Activated T-cell treated with anti-CD3 and anti-CD28 coated beads, Interleukin-2, amount 50 U/mL, for 1 hour (primary cell): ENCODE data around the gene CRABP2.

ENCODE experiments used
- DNase-seq: peaks from one replicate; pipeline ENCODE4 v3.0.0-alpha.2; 2020

Gene CRABP2

DNA sequence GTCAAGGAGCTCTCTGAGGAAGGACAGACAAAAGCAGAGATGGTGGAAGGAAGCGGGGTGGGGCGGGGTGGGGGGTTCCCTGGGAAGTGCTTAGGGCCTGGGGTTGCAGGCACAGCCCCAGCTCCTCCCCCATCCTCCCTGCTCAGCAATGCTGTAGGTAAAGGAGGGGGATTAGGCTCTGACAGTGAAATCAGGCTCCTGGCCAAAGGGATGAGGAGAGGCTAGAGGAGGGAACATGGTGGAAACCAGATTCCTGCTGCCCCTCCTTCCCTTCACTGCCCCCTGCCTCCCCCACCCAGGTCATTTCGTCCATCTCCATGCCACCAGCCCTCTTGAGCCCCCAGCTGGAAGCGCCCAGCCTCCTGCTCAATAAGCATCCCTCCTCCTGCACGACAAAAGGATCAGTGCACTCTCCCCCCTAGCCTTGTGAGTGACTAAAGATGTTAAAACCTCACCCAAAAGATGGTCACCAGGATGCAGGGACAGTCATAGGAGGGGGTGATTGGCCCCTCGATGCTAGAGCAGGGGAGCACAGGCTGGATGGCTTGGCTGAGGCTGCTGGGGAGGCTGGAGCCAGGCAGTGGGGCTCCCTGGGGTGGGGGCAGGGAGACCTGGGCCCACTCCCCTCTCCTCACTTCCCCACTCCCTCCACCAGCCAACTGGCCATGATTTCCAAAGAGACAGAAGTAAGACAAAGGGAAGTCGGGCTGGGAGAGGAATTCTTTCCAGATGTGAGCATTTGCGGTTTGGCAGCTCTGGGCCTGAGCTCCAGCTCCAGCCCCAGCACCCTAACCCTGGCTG, 2.2 kb upstream of the CRABP2 start:
- no peak for DNase-seq

- peak; percentile 42 for DNase-seq
Observed at GRCh38 chr1:156706657-156707416, 1.5 kb upstream of the CRABP2 start.

GRCh38 chr1:156705918-156706656, 704 bp upstream of the CRABP2 start:
- peak; percentile 79 for DNase-seq

DNA sequence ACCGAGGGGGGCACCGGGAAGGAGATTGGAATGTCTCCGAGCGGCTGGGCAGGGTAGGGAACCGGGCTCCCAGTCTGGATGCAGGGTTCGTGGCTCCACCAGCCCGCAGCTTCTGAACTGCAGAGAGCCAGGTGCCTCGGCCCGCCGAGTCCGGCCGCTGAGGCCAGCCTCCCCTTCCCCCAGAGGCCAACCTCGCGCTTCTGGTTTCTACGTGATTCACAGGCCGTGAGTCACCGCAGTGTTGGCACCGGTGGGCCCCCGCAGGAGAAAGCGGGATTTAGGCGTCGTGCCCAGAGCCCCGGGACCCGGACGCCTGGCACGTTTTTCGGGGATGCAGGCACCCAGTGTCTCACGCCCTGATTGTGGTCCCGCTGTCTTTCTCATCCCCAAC, 458 bp downstream of the CRABP2 start:
- DNase-seq: peak; percentile 49

DNA sequence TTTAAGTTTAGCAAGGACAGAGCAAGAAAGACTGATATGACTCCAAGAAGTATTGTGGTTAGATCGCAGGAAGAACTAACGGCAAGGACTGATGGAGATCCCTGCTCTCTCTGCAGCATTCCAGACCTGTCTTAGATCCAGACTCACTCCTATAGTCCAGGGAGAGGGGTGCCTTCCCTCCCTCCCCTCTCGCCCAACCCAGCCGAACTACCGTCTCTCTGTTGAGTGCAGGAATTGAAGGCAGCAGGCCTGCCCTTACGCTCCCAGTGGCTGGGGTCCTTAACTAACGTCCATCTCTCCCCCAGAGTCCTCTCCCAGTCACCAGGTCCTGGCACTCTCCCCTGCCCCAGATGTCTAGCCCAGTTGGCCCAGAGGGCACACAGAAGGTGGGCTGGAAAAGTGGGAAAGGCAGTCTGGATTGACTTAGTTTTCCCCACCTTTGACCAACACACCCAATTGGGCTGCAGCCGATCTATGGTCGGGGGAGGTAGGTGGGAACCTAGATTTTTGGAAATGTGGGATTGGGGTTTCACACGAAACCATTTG, 1.1 kb downstream of the CRABP2 start:
- DNase-seq: no peak

DNA sequence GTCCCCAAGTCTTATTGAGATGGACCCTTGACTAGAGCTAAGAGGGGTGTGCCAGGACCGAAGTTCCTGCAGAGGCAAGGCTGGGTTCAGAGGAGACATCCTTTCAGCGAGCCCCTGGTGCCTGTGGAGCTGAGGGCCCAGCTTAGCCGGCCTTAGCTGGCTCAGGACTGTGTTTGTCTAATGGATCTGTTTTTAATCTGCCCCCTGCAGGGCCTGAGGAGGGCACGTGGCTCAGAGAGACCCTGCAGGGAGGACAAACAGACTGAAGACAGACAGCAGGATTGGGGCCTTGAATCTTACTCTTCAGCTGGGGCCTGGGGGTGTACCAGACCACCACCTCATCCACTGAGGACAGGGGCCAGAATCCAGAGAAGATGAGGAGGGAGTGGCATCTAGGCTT, 1.6 kb downstream of the CRABP2 start:
- DNase-seq: no peak

- no peak for DNase-seq
Observed at GRCh38 chr1:156703336-156703735, 2.0 kb downstream of the CRABP2 start.

DNA sequence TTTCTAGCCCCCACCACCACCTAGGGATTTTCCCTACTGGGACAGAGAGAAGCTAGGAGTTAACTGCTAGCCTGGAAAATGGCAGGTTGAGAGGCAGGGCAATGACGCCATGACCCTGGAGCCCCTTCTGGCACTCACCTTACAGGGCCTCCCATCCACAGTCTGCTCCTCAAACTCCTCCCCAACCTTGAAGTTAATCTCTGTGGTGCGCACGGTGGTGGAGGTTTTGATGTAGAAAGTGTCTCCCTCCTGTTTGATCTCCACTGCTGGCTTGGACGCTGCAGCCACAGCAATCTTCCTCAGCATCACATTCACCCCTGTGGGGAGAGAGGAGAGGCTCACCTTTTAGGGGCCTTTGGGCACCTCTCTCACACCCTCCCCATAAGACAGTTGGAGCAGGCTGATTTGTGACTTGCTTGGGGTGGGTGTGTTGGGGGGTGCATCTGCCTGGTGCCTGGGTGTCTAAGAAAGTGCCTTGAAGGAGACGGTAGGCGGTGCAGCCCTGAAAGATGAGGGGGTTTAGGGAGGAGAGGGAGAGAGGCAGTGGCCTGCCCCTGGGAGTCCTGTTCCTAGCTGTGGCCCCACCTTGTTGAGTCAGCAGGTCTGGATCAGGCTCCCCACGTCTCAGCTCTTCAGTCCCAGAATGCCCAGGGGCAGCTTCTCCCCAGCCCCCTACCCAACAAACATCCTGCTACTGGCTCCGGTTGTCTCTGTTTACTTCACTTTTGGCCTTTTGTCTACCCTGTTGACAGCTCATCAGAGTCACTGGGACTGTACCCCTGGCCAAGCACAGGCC, 4.4 kb downstream of the CRABP2 start:
- DNase-seq: no peak

GRCh38 chr1:156698995-156699394, 6.4 kb downstream of the CRABP2 start:
- DNase-seq: no peak

- no peak for DNase-seq
Observed at GRCh38 chr1:156697481-156697880, 7.9 kb downstream of the CRABP2 start.

DNA sequence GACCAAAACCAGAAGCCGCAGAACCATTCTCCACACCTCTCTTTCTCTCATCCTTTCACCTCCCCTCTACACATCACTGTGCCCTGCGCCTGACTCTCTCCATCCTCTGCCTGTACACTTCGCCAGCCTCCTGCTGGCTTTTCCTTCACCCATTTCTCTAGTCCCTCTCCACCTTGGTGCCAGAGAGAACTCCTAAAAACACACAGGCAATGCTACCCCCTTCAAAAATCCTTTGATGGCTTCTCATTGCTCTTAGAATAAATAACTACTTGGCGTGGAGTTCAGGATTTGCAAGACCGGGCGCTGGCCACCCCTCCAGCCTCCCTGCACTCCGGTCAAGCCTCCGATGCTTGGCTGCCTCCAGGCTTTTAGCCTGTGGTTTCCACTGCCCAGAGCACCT, 8.6 kb downstream of the CRABP2 start:
- no peak for DNase-seq

DNA sequence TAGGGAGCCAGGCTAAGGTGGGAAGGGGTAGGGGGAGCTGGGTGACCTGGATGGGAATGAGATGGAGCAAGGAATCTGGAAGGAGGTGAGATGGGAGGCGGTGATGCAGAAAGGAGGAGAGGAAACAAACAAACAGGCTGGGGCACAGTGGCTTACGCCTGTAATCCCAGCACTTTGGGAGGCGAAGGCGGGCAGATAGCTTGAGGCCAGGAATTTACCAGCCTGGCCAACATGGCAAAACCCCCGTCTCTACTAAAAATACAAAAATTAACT, 10.8 kb downstream of the CRABP2 start:
- no peak for DNase-seq

- DNase-seq: no peak
Observed at GRCh38 chr1:156693848-156694689, 11.3 kb downstream of the CRABP2 start.

DNA sequence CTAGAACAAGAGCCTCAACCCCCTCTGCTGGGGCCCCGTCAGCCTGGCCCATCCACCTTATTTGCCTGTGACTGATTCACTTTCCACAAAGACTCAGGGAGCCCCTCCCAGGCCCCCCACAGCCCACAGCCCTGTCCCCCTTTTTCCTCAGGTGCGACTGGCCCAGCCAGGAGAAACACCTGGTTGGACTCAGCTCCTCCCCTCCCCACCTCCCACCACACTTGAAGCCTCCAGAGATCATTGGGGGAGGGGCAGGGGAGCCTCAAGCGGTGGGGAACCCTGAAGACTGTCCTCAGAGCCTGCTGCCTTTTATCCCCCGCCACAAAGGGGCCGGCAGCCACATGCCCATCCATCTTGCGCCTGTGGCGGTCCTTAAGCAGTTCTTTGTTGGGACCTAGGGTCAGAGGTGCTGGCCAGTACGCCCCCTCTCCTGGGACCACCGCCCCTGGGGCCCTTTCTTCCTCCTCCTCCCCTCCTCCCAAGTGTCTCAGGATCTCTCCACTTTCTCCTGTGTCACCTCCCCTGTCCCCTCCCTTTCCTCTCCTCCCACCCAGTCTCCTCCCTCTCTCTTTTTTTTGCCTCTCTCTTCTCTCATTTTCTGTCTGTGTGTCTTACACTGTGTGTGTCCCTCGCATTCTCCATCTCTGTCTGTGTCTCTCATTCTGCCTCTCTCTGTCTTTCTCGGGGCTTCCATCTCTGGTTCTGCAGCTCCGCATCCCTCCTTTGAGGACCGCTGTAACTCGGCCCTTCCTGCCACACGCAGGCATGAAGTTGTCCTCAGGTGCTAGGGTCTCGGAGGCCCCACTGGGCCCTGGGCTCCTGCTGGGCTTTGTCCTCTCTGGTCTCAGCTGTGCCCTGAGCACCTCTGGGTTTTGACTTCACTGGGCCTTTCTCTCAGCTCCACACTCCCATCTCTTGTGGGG, 12.2 kb downstream of the CRABP2 start:
- no peak for DNase-seq

DNA sequence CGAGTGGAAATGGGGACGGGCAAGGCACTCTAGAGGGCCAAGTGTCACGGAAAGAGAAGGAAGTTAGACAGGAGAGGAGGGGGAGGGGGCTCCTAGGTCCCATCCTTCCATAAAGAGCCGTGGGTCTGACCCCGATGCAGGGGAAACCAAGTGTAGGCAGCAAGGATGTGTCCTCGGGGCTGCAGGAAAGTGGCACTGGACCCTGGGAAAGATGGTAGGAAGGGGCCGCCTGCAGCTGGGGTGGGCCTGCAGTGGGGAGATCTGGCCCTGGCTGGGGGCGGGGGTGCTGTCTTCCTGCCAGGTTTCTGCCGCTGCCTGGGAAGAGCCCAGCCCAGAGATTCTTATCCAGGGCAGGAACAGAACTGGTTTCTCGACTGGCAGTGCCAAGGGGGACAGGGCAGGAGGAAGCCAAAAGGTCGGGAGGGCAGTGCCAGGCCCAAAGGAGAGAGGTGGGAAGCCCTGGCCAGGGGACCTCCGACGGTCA, 12.9 kb downstream of the CRABP2 start:
- DNase-seq: no peak

DNA sequence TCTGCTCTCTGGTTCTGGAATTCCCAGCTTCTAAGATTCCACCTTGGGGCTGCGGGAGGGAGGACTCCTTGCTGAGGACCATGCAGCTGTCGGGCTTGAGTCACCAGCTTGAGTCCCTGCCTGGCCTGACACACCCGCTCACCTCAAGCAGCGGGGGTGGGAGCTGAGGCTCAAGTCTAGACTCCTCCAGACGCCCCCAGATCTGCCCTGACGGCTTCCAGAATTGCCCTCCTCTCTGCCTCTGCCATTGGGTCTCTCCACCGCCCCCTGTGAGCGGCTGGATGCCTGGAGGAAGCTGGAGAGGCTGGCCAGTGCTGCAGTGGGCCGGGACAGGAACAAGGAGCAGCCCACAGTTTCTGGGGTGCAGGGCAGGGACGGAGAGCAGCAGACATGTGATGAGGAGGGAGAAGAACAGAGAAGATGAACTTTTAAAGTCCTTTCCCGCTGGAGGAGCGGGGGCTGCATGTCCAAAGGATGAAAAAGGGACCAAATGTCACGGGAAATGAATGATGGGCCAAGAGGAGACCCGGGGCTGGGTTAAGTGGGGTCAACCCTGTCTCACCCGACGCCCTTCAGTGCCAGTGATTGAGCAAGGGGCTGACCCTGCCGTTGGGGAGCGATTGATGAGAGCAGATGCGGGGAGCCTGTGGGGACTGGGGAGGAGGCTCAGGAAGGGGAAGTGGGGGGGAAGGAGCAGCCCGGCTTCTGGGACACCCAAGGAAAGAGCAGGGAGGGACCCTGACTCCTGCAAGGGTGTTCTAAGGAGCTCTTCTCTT, 13.5 kb downstream of the CRABP2 start:
- DNase-seq: no peak

DNA sequence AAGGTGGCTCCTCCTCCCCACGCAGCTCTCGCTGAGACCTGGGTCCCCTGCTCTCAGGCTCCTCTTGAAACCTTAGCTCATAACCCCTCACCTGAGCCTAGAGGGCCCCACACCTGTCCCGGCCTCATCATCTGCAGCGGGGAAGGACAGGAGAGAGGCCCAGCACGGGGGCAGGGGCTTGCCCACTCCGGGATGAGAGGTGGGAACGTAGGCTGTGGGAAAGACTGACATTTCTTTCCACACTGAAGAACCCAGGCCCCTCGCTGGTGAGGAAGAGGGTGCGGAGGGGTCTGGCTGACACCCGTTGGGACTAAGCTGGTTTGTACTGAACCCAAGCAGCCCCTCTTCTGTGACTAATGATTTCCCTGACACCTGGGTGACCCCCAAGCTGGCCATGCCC, 14.2 kb downstream of the CRABP2 start:
- no peak for DNase-seq

- DNase-seq: no peak
Observed at GRCh38 chr1:156690675-156691036, 14.7 kb downstream of the CRABP2 start.

DNA sequence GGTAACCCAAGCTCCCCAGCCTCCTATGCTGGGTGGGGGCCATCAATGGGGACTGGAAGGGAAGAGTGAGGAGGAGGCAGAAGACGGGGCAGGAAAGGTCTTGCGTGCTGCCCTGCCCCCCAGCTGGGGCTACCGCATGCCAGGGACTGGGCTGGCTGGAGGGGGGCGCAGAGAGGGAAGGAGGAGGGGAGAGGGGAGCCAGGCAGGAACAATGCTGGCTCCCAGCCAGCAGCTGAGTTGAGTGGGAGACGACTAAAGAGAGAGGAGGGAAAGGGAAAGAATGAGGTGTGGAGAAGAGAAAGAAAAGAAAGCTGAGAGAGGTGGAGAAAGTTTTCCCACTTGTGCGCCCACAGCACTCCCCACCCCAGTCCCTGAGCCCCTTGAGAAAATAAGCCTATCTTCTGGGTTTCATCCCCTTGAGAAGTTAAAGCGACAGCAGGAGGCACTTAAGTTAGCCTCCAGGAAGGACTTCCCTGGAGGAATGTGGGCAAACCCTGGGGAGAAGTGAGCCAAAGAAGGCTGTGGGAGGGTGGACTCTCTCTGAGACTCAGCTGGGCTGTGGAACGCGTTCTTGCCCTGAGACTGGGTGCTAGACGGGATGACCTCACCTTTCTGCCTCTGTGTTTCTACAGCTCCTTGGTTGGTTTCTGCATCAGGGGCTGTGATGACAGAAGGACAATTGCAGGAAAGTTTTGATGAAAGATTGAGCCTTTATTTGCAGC, 15.3 kb downstream of the CRABP2 start:
- no peak for DNase-seq
